Measurements from ENCODE around the gene KCNQ5.

KCNQ5 gene

GRCh38 chr6:72640615-72640930, 18.7 kb downstream of the KCNQ5 start:
- FAIRE-seq = no peak

DNA sequence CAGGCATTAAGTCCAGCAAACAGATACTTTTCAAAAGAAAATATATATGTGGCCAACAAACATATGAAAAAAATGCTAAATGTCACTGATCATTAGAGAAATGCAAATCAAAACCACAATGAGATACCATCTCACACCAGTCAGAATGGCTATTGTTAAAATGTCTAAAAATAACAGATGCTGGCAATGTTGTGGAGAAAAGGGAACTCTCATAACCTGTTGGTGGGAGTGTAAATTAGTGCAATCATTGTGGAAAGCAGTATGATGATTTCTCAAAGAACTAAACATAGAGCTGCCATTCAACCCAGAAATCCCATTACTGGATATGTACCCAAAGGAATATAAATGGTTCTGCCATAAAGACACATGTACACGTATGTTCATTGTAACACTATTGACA, 20.6 kb downstream of the KCNQ5 start:
- no peak for FAIRE-seq

DNA sequence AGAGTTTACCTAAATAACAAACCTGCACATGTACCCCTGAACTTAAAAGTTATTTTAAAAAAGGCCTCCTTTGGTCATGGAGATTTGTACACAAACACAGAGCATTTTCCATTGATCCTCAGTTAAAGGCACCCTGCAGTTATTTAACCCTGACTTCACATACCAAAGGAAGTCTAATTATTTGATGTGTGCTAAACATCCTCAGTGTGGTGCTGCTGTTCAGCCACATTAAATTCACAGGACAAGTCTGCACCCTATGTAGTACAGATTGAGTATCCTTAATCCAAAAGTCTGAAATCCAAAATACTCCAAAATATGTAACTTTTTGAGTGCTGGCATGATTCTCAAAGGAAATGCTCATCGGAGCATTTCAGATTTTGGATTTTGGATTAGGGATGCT, 21.4 kb downstream of the KCNQ5 start:
- FAIRE-seq = no peak

DNA sequence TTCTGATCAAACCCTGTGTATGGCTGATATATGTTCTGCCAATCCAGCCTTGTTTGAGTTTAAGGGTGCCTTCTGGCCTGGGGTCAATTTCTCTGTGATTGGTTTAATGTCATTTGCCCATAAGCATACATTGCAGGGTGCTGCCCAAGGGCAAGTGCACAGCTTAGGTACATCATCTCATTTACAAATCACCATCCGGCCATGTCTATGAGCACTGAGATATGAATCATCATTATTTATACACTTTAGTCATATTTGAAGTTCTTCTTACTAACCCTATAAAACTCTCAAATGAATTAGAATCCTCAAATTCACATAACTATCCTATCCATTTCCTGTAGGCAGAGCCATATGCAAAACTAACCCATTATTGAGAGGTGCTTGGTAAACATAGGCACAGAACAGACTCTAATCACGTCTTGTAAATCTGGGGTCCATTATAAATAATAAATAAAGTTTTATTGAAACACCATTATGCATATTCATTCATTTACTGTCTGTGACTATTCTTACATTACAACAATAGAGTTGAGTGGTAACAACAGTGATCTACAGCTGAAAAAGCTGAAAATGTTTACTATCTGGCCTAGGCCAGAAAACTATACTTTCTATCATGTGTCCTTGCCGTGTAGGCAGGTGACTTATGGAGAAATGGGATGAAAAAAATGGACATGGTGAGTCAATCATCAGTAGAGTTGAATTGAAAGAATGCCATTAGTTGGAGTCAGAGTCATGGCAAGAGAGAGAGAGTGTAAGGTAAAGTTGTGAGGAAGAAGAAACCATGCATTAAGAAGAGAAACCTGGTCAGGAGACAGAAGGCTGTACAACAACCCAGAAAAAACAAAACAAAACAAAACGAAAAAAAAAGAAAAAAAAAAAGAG, 25.0 kb downstream of the KCNQ5 start:
- FAIRE-seq = no peak

- no peak for FAIRE-seq
Measured at GRCh38 chr6:72647489-72647888, 25.6 kb downstream of the KCNQ5 start.

GRCh38 chr6:72649032-72649984, 27.4 kb downstream of the KCNQ5 start:
- no peak for FAIRE-seq

- FAIRE-seq = no peak
Measured at GRCh38 chr6:72650081-72650745, 28.3 kb downstream of the KCNQ5 start.

DNA sequence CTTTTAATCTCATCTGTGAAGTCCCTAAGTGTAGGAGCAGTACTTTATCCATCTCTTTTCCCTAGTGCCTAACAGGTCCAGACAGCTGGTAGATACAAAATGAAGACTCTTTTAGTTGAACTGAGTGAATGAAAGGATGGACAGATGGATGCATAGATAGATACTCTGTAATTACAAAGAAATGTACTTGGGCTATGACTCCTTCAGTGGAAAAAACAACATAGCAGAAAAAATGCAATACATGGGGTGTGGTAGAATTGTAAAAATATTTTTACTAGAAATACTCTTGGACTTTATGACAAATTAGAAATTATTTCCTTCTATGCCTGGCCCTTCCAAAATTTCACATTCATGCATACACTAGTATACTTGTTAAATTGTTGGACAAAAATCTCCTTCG, 29.3 kb downstream of the KCNQ5 start:
- no peak for FAIRE-seq

GRCh38 chr6:72651967-72652956, 30.4 kb downstream of the KCNQ5 start:
- FAIRE-seq = no peak

DNA sequence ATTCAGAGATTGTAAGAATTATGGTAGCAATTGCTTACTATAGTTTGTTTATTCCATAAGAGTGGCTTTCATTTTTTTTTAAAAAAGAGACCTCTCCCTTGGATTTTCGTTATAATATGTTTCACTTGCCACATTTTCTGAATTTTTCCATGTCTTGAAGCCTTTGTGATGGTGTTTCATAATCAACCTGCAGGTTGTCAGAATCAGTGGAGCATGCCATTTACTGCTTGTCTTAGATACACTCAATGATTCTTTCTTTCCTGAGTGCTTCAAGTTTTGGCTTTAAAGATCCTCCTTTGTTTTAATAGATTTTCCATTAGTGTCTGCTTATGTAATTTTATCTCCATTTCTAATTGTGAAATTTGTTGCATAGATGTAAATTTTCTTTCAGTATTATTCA, 31.2 kb downstream of the KCNQ5 start:
- FAIRE-seq = no peak

DNA sequence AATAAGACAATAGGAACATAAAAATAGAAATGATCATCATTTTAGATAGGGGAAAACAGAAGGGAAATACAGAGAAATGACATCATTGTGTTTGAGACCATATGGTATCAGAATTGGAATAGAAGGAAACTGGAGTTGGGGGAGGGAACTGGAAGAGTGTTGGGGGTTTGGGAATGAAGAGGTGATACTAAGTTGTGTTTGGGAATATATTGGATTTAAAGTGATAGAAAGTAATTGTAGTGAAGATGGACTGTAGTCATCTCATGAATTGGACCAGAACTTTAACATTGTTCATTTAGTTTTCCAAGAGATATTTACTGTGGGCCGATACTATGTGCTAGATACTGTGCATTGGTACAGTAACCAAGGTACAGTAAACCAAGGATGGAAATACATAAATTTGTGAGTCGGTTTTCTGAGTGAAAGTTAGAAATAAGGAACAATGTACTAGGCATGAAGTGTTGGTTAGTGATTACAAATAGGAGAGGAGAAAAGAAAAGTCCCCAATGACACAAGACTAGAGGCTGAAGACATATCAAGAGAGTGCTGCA, 32.3 kb downstream of the KCNQ5 start:
- FAIRE-seq = no peak

GRCh38 chr6:72657407-72658197, 35.7 kb downstream of the KCNQ5 start:
- no peak for FAIRE-seq

DNA sequence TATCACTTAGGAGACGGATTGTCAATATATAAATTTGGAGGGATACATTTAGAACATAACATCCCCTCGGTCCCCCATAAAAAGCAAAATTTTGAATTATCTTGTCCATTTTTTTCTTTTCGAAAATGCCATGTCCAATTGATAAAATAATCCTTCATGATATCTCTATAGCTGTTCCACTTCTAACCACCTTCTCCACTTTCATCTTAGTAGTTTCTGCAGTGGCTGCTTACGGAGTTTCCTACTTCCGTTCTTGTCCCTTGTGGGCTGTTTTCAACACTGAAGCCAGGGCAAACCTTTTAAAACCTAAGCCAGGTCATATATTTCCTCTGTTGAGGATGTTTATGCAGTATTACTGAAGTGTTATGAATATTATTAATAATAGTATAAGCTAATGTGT, 37.9 kb downstream of the KCNQ5 start:
- no peak for FAIRE-seq

DNA sequence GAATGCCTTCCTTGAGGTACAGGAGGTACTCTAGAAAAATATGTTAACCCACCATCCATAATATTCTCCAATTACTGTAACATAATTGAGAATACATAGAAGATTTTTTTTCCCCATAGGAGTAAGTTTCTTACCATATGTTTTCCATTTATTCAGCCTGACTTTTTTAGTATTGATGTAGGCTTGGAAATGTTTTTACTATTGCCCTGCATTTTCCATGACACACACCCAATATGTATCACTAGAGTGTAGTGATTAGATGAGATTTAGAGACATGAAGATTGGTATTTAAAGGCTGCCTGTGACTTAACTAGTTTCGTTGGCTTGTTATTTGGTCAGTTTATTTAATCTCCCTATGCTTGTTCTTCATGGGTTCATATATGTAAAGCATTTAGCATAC, 39.5 kb downstream of the KCNQ5 start:
- no peak for FAIRE-seq

DNA sequence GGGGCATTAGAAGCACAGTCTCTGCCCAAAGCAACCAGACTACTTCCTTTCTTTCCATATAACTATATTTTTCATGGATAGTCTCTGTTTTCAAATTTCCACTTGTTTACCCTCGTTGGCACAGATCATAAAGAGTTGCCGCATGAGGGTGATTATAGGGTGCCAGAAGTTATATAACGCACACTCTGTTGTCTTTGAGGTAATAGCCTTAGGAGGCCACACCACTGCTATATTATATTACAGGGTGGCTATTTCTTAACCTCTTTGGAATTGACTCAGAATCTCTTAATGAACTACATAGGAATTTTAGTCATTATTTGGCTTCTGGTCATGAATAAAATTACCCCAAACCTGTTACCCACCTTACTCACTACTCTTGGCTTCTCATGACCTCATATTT, 43.7 kb downstream of the KCNQ5 start:
- no peak for FAIRE-seq

GRCh38 chr6:72669324-72669723, 47.5 kb downstream of the KCNQ5 start:
- FAIRE-seq = no peak

DNA sequence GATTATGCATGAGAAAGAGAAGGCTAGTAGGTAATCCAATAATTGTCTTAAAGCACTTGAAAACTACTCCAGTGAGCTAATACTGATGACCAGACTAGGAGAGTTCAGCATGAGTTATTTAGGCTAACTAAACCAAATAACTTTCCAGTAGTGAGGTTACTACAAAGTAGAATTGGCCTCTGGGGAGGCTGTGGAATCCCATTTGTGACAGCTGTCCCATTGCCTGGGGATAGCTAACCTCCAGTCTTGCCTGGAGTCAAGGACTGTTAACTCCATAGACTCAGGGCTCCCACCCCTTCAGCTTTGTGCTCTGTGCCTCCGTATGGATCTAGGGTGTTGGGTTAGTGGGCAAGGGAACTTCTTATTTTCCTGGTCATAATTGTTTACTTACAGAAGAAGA, 51.0 kb downstream of the KCNQ5 start:
- FAIRE-seq = no peak

DNA sequence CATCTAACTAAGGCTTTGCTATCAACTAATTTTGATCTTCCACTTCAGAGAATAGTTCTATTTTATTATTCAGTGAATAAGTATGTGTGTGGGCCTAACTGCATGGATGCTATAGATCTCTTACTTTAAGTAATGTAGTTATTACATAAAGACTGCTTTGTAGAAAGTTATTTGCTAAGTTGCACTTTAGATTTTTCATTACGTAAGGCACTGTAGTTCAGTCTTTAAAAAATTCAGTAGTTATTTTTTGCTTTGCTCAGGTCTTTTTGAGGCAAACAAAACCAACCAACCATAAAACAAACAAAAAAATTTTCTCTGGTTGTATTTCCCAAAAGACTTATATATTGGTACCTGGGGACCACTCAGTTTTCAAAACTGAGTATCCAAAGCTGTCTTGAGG, 53.0 kb downstream of the KCNQ5 start:
- FAIRE-seq = no peak

- no peak for FAIRE-seq
Measured at GRCh38 chr6:72675396-72675795, 53.5 kb downstream of the KCNQ5 start.

- no peak for FAIRE-seq
Measured at GRCh38 chr6:72676995-72677394, 55.1 kb downstream of the KCNQ5 start.

DNA sequence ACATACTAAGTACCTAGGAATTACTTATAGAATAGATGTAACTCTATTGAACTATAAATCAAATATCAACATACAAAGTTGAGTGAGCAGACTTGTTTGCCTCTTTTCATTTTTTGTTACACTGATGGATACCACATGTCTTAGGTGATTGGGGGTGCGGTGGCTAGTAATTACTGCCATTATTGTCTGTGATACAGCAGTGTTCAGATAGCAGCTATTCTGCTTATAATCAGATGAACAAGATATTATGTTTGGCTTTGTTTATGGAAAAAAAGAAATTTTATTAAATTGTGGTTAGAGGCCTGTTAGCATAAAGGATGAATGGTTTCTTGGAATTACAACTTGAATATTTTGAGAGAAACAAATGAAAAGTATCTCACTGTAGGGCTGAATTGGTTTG, 55.9 kb downstream of the KCNQ5 start:
- FAIRE-seq = no peak

All from A204.1 (cell line).